ENCODE results near the gene XRCC5. TPM values are rescaled to one million over a fixed set of nuclear protein-coding genes. Genes with fewer than 3 reads are reported as not detected.

XRCC5 gene
- total and polyA plus RNA-seq, 2 of the 8 experiments (the other 6 are each of a cell fraction or from before 2014, with no cell fraction given) = 308 to 644 TPM

DNA sequence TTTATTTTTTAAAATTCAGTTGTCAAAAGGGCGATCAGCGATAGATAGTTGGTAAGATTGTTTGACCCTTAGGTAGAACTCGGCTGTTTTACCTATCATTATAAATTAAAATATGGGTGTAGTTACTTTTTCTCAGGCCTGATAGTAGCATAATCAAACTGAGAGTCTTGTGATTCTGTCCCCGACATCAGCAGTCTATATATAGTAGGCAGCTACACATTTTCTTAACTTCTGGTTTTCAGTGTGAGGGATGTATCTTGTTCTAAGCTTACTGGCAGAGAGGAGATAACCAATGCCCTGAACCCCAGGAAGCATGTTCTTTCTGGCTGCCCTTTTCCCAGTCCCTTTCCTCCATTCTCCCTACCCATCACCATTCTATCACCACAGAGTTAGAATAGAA lies 56.6 kb downstream of the XRCC5 start (continued):
- TF ChIP-seq SIN3A (conservative IDR thresholded peaks at IDR 0.05 in 1 of 2, IDR thresholded peaks at IDR 0.05 in 1 of 2; ENCODE audit: low read depth in 1 of 2, low read length in 2 of 2) (no peak), HDAC6 (IDR thresholded peaks at IDR 0.05; ENCODE audit: low read depth, low read length) (no peak)
- TF ChIP-seq, protein P1, sequence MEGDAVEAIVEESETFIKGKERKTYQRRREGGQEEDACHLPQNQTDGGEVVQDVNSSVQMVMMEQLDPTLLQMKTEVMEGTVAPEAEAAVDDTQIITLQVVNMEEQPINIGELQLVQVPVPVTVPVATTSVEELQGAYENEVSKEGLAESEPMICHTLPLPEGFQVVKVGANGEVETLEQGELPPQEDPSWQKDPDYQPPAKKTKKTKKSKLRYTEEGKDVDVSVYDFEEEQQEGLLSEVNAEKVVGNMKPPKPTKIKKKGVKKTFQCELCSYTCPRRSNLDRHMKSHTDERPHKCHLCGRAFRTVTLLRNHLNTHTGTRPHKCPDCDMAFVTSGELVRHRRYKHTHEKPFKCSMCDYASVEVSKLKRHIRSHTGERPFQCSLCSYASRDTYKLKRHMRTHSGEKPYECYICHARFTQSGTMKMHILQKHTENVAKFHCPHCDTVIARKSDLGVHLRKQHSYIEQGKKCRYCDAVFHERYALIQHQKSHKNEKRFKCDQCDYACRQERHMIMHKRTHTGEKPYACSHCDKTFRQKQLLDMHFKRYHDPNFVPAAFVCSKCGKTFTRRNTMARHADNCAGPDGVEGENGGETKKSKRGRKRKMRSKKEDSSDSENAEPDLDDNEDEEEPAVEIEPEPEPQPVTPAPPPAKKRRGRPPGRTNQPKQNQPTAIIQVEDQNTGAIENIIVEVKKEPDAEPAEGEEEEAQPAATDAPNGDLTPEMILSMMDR (IDR thresholded peaks at IDR 0.05; ENCODE audit: control extremely low read depth in 1 of 3, insufficient read depth in 1 of 3, low read depth in 1 of 3, low read length in 3 of 3) = no peak

All from H1 (cell line).